GM21619 (cell line): ENCODE data around the gene OR4C3.
"Not testable (repeated sequence)": the region's sequence is repeated elsewhere in the genome, so short reads cannot be mapped to it uniquely, and the experiment has no call there.

ENCODE experiments used
- ATAC-seq: cut with Tn5 transposase; IDR thresholded peaks from one replicate; pipeline ENCODE4 v1.9.1; 2021; ENCODE audit not compliant: unreplicated experiment

Gene OR4C3

GRCh38 chr11:48324620-48325019 is at the start of gene OR4C3:
OR4C3 (plus strand) TSS chr11:48324920; CDS start chr11:48325022, 102 bp downstream.
- ATAC-seq: not testable (repeated sequence)

DNA sequence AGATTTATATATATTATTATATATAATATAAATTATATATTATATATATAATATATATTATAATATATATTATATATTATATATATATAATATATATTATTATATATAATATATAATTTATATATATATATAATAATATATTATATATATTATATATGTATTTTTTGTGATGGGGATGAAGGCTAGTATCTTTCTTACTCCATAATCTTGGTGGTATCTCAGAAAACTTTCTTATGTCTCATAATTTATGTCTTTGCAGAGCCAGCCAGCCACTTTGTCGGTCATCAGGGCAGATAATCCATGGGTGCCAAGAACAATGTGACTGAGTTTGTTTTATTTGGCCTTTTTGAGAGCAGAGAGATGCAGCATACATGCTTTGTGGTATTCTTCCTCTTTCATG is 18.8 kb upstream of the OR4C3 start, which contains the start of gene OR4S1:
Gene OR4S1, plus strand, starts transcription at position 301 of the 400 bp plus-strand sequence. Its CDS starts 0 bp downstream, at position 301.
- ATAC-seq: no peak

GRCh38 chr11:48307760-48308386 is 16.8 kb upstream of the OR4C3 start:
- no peak for ATAC-seq

DNA sequence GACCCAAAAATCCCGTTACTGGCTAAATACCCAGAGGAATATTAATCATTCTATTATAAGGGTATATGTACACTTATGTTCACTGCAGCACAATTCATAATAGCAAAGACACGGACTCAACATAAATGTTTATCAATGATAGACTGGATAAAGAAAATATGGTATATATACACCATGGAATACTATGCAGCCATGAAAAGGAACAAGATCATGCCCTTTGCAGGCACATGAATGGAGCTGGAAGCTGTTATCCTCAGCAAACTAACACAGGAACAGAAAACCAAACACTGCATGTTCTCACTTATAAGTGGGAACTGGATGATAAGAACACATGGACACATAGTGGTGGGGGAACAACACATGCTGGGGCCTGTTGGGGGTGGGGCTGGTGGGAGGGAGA is 11.1 kb upstream of the OR4C3 start:
- ATAC-seq: not testable (repeated sequence)

DNA sequence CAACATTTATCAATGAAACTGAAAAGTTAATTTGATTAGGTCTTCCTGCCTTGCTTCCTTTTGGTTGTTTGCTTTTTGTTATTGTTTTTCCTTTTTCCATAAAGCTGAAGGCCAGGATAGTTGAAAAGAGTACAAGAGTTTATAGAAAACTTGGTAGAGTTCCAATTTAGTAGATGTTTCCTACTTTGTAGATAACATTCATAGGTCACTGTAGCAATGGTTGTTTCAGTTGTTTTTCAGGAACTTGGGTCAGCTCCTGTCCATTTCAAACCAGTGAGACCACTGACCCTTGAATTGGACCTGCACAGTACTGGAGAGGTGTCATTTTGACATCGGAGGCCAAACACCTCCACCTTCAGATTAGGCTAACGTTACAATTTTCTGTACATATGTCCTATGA is 4.9 kb upstream of the OR4C3 start:
- not testable (repeated sequence) for ATAC-seq

DNA sequence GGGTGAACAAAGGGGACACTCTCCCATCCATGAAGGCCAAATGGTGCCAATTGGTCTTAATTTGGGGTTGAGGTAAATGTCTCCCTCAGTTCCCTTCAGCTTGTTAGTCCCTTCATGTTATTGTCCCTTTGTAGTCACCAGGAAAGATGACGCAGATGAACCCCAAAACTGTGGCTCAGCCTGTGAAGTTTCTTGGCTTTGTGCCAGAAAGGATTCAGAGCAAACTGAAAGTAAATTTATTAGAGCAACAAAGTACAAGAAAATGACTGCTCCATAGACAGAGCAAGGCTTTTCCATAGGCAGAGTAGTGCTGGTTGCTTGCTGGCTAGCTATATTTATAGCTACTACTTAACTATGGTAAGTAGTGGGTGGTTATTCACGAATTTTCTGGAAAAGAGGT is 16.7 kb downstream of the OR4C3 start:
- ATAC-seq: no peak

DNA sequence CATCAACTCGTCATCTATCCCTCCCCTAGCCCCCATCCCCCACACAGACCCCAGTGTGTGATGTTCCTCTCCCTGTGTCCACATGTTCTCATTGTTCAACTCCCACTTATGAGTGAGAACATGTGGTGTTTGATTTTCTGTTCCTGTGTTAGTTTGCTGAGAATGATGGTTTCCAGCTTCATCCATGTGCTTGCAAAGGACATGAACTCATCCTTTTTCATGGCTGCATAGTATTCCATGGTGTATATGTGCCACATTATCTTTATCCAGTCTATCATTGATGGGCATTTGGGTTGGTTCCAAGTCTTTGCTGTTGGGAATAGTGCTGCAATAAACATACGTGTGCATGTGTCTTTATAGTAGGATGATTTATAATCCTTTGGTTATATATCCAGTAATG is 17.8 kb downstream of the OR4C3 start:
- ATAC-seq: not testable (repeated sequence)

- ATAC-seq: not testable (repeated sequence)
These were observed 21.6 kb downstream of the OR4C3 start for GRCh38 chr11:48346286-48346685.

- ATAC-seq: no peak
These were observed 29.3 kb downstream of the OR4C3 start for GRCh38 chr11:48354013-48354412.

- ATAC-seq: no peak
These were observed 30.0 kb downstream of the OR4C3 start for GRCh38 chr11:48354677-48355076.

DNA sequence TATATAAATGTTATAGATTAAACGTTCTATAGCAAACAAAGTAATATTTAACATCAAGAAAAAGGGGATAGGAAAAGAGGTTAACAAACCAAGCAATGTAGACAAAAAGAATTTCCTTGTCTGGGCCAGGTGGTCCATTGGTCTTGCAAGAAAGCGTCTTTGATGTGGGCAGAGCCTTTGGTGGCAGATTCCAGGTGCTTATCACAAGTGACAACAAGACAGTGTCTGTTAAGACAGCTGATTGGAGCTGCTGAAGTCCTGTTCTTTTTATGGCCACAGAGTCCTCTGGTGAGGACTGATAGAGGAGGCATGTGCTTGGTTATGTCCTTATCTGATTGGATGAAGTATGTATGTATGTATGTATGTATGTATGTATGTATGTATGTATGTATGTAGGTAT is 36.6 kb downstream of the OR4C3 start:
- not testable (repeated sequence) for ATAC-seq

GRCh38 chr11:48366365-48366764 is 41.6 kb downstream of the OR4C3 start, which contains the start of gene OR4C5:
OR4C5 (minus strand) TSS chr11:48366465; CDS start chr11:48366465, 0 bp downstream.
- ATAC-seq: no peak
